ENCODE results near the gene TCF12. TPM values are rescaled to one million over a fixed set of nuclear protein-coding genes. Genes with fewer than 3 reads are reported as not detected.

TCF12 gene
- polyA plus RNA-seq, 1 donor: 69.4 TPM

- WGBS (ENCODE audit: insufficient coverage, low lambda C conversion rate): no CpG with 5 or more reads among the region's 78 CpGs
- peaks cover 21% of the 10 kb centered on the region for H3K4me1 ChIP-seq (ENCODE audit: control insufficient read depth, insufficient read depth, low read length)
- DNase-seq: peak; percentile 96 to 99
- H3K36me3 ChIP-seq (ENCODE audit: control insufficient read depth, insufficient read depth, low read length): no peaks in the 10 kb centered on the region
- peak overlapping the region; percentile 65 for H3K4me3 ChIP-seq (ENCODE audit: low read length)
- H3K9me3 ChIP-seq (ENCODE audit: control insufficient read depth, low read depth, low read length): no peaks in the 10 kb centered on the region
- peak overlapping the region; percentile 97 for H3K27ac ChIP-seq (ENCODE audit: low read length)
- no peaks in the 10 kb centered on the region for H3K27me3 ChIP-seq (ENCODE audit: control insufficient read depth, insufficient read depth, low read length)
These were observed 31.3 kb upstream of the TCF12 start for GRCh38 chr15:56886932-56887781.

GRCh38 chr15:56887782-56888438 lies 30.5 kb upstream of the TCF12 start:
- H3K4me3 ChIP-seq (ENCODE audit: low read length): peak overlapping the region; percentile 65
- WGBS (ENCODE audit: insufficient coverage, low lambda C conversion rate): 54% methylated on average over 3 of the region's 5 CpGs
- H3K27me3 ChIP-seq (ENCODE audit: control insufficient read depth, insufficient read depth, low read length): no peaks in the 10 kb centered on the region
- no peaks in the 10 kb centered on the region for H3K9me3 ChIP-seq (ENCODE audit: control insufficient read depth, low read depth, low read length)
- DNase-seq: no peak
- peak overlapping the region; percentile 97 for H3K27ac ChIP-seq (ENCODE audit: low read length)
- no peaks in the 10 kb centered on the region for H3K36me3 ChIP-seq (ENCODE audit: control insufficient read depth, insufficient read depth, low read length)
- H3K4me1 ChIP-seq (ENCODE audit: control insufficient read depth, insufficient read depth, low read length): peaks cover 21% of the 10 kb centered on the region

- DNase-seq: no peak
- H3K9me3 ChIP-seq (ENCODE audit: control insufficient read depth, low read depth, low read length): no peaks in the 10 kb centered on the region
- no peak overlapping the region for H3K27ac ChIP-seq (ENCODE audit: low read length)
- H3K27me3 ChIP-seq (ENCODE audit: control insufficient read depth, insufficient read depth, low read length): no peaks in the 10 kb centered on the region
- WGBS (ENCODE audit: insufficient coverage, low lambda C conversion rate): 100% methylated on average over 1 of the region's 2 CpGs
- H3K4me1 ChIP-seq (ENCODE audit: control insufficient read depth, insufficient read depth, low read length): peaks cover 21% of the 10 kb centered on the region
- H3K36me3 ChIP-seq (ENCODE audit: control insufficient read depth, insufficient read depth, low read length): no peaks in the 10 kb centered on the region
- no peak overlapping the region for H3K4me3 ChIP-seq (ENCODE audit: low read length)
These were observed 28.4 kb upstream of the TCF12 start for GRCh38 chr15:56890038-56890437.

- Histone ChIP-seq H3K27ac (ENCODE audit: low read length) (no peak overlapping the region), H3K9me3 (ENCODE audit: control insufficient read depth, low read depth, low read length) (no peaks in the 10 kb centered on the region), H3K4me1 (ENCODE audit: control insufficient read depth, insufficient read depth, low read length) (peaks cover 15% of the 10 kb centered on the region), H3K36me3 (ENCODE audit: control insufficient read depth, insufficient read depth, low read length) (no peaks in the 10 kb centered on the region), H3K27me3 (ENCODE audit: control insufficient read depth, insufficient read depth, low read length) (no peaks in the 10 kb centered on the region), H3K4me3 (ENCODE audit: low read length) (no peak overlapping the region)
- no peak for DNase-seq
These were observed 26.5 kb upstream of the TCF12 start for GRCh38 chr15:56891852-56892440.

GRCh38 chr15:56892659-56893363 lies 25.6 kb upstream of the TCF12 start:
- 100% methylated on average over 1 of the region's 2 CpGs for WGBS (ENCODE audit: insufficient coverage, low lambda C conversion rate)

GRCh38 chr15:56893364-56893678 lies 25.1 kb upstream of the TCF12 start:
- H3K36me3 ChIP-seq (ENCODE audit: control insufficient read depth, insufficient read depth, low read length): no peaks in the 10 kb centered on the region
- whole genome bisulfite sequencing (ENCODE audit: insufficient coverage, low lambda C conversion rate): no CpG with 5 or more reads among the region's 1 CpG
- H3K9me3 ChIP-seq (ENCODE audit: control insufficient read depth, low read depth, low read length): no peaks in the 10 kb centered on the region
- peaks cover 7% of the 10 kb centered on the region for H3K4me1 ChIP-seq (ENCODE audit: control insufficient read depth, insufficient read depth, low read length)
- DNase-seq: no peak
- no peaks in the 10 kb centered on the region for H3K27me3 ChIP-seq (ENCODE audit: control insufficient read depth, insufficient read depth, low read length)
- no peak overlapping the region for H3K27ac ChIP-seq (ENCODE audit: low read length)
- no peak overlapping the region for H3K4me3 ChIP-seq (ENCODE audit: low read length)

More at GRCh38 chr15:56892659-56893363, 25.6 kb upstream of the TCF12 start:
- DNase-seq: no peak
- no peak overlapping the region for H3K27ac ChIP-seq (ENCODE audit: low read length)
- no peaks in the 10 kb centered on the region for H3K27me3 ChIP-seq (ENCODE audit: control insufficient read depth, insufficient read depth, low read length)
- no peaks in the 10 kb centered on the region for H3K9me3 ChIP-seq (ENCODE audit: control insufficient read depth, low read depth, low read length)
- no peak overlapping the region for H3K4me3 ChIP-seq (ENCODE audit: low read length)
- H3K4me1 ChIP-seq (ENCODE audit: control insufficient read depth, insufficient read depth, low read length): peaks cover 12% of the 10 kb centered on the region
- H3K36me3 ChIP-seq (ENCODE audit: control insufficient read depth, insufficient read depth, low read length): no peaks in the 10 kb centered on the region

GRCh38 chr15:56894601-56895000 lies 23.8 kb upstream of the TCF12 start:
- H3K36me3 ChIP-seq (ENCODE audit: control insufficient read depth, insufficient read depth, low read length): no peaks in the 10 kb centered on the region
- H3K9me3 ChIP-seq (ENCODE audit: control insufficient read depth, low read depth, low read length): no peaks in the 10 kb centered on the region
- H3K27ac ChIP-seq (ENCODE audit: low read length): no peak overlapping the region
- H3K4me3 ChIP-seq (ENCODE audit: low read length): no peak overlapping the region
- no CpG with 5 or more reads among the region's 3 CpGs for WGBS (ENCODE audit: insufficient coverage, low lambda C conversion rate)
- no peaks in the 10 kb centered on the region for H3K4me1 ChIP-seq (ENCODE audit: control insufficient read depth, insufficient read depth, low read length)
- no peak for DNase-seq
- no peaks in the 10 kb centered on the region for H3K27me3 ChIP-seq (ENCODE audit: control insufficient read depth, insufficient read depth, low read length)

- no CpG with 5 or more reads among the region's 2 CpGs for WGBS (ENCODE audit: insufficient coverage, low lambda C conversion rate)
- H3K36me3 ChIP-seq (ENCODE audit: control insufficient read depth, insufficient read depth, low read length): no peaks in the 10 kb centered on the region
- H3K9me3 ChIP-seq (ENCODE audit: control insufficient read depth, low read depth, low read length): no peaks in the 10 kb centered on the region
- H3K4me1 ChIP-seq (ENCODE audit: control insufficient read depth, insufficient read depth, low read length): no peaks in the 10 kb centered on the region
- H3K27ac ChIP-seq (ENCODE audit: low read length): no peak overlapping the region
- no peaks in the 10 kb centered on the region for H3K27me3 ChIP-seq (ENCODE audit: control insufficient read depth, insufficient read depth, low read length)
- no peak for DNase-seq
- no peak overlapping the region for H3K4me3 ChIP-seq (ENCODE audit: low read length)
These were observed 16.5 kb upstream of the TCF12 start for GRCh38 chr15:56901931-56902330.

GRCh38 chr15:56906766-56907165 lies 11.7 kb upstream of the TCF12 start:
- no peaks in the 10 kb centered on the region for H3K9me3 ChIP-seq (ENCODE audit: control insufficient read depth, low read depth, low read length)
- H3K36me3 ChIP-seq (ENCODE audit: control insufficient read depth, insufficient read depth, low read length): no peaks in the 10 kb centered on the region
- no peak overlapping the region for H3K27ac ChIP-seq (ENCODE audit: low read length)
- H3K4me1 ChIP-seq (ENCODE audit: control insufficient read depth, insufficient read depth, low read length): no peaks in the 10 kb centered on the region
- WGBS (ENCODE audit: insufficient coverage, low lambda C conversion rate): no CpG with 5 or more reads among the region's 1 CpG
- no peaks in the 10 kb centered on the region for H3K27me3 ChIP-seq (ENCODE audit: control insufficient read depth, insufficient read depth, low read length)
- DNase-seq: no peak
- H3K4me3 ChIP-seq (ENCODE audit: low read length): no peak overlapping the region

- WGBS (ENCODE audit: insufficient coverage, low lambda C conversion rate): 60% methylated on average over 1 of the region's 7 CpGs
These were observed 7.6 kb upstream of the TCF12 start for GRCh38 chr15:56910801-56911200.

More at GRCh38 chr15:56910801-56911200, 7.6 kb upstream of the TCF12 start:
- H3K27me3 ChIP-seq (ENCODE audit: control insufficient read depth, insufficient read depth, low read length): no peaks in the 10 kb centered on the region
- DNase-seq: no peak
- H3K27ac ChIP-seq (ENCODE audit: low read length): no peak overlapping the region
- no peaks in the 10 kb centered on the region for H3K9me3 ChIP-seq (ENCODE audit: control insufficient read depth, low read depth, low read length)
- no peak overlapping the region for H3K4me3 ChIP-seq (ENCODE audit: low read length)
- no peaks in the 10 kb centered on the region for H3K4me1 ChIP-seq (ENCODE audit: control insufficient read depth, insufficient read depth, low read length)
- H3K36me3 ChIP-seq (ENCODE audit: control insufficient read depth, insufficient read depth, low read length): no peaks in the 10 kb centered on the region

Data from large intestine (tissue), 3 donors.